RWPE2 (cell line): Measurements from ENCODE around the gene NSDHL.

Experiments
- ATAC-seq: fragments of 200-7000 bp; cut with Tn5 transposase; 3 replicates; pipeline ENCODE4 v1.9.1; 2021; ENCODE audit warnings: low read depth
- DNase-seq: peaks from one replicate; pipeline ENCODE4 v3.0.0-alpha.2; 2020; ENCODE audit warnings: low spot score
- H3K27ac ChIP-seq: fragments of 450-650 bp; 2 replicates; pipeline ENCODE4 v1.5.1; 2017; ENCODE audit warnings: mild to moderate bottlenecking; ENCODE audit not compliant: poor library complexity, severe bottlenecking
- H3K27me3 ChIP-seq: fragments of 250-450 bp; sonication (Bioruptor Pico); 2 replicates; pipeline ENCODE4 v1.5.1; 2021; ENCODE audit warnings: mild to moderate bottlenecking, moderate library complexity; ENCODE audit not compliant: insufficient read depth, poor library complexity, severe bottlenecking
- H3K36me3 ChIP-seq: fragments of 250-450 bp; sonication (Bioruptor Pico); 2 replicates; pipeline ENCODE4 v1.5.1; 2020; ENCODE audit warnings: low read depth, mild to moderate bottlenecking, moderate library complexity
- H3K4me1 ChIP-seq: fragments of 250-450 bp; sonication (Bioruptor Pico); 2 replicates; pipeline ENCODE4 v1.5.1; 2021; ENCODE audit warnings: mild to moderate bottlenecking, moderate library complexity; ENCODE audit not compliant: insufficient read depth, poor library complexity, severe bottlenecking
- H3K4me3 ChIP-seq: fragments of 250-450 bp; sonication (Bioruptor Pico); 2 replicates; pipeline ENCODE4 v1.5.1; 2021; ENCODE audit warnings: mild to moderate bottlenecking, moderate library complexity; ENCODE audit not compliant: severe bottlenecking
- H3K9me3 ChIP-seq: fragments of 250-450 bp; sonication (Bioruptor Pico); 2 replicates; pipeline ENCODE4 v1.5.1; 2021; ENCODE audit warnings: mild to moderate bottlenecking, moderate library complexity; ENCODE audit not compliant: severe bottlenecking
- CTCF ChIP-seq: fragments of 450-650 bp; IDR thresholded peaks from one replicate; pipeline ENCODE4 v1.5.1; 2017; ENCODE audit warnings: mild to moderate bottlenecking, moderate library complexity; ENCODE audit not compliant: poor library complexity, severe bottlenecking

Gene NSDHL

GRCh38 chrX:152842772-152843338 lies 12.0 kb downstream of the NSDHL start:
- Histone ChIP-seq H3K4me1 (no peaks in the 10 kb centered on the region), H3K4me3 (no peak overlapping the region), H3K9me3 (no peaks in the 10 kb centered on the region), H3K27me3 (no peaks in the 10 kb centered on the region), H3K36me3 (peaks cover 5% of the 10 kb centered on the region; the same call in 1 of the 2 replicates), H3K27ac (no peak overlapping the region)
- TF ChIP-seq CTCF: no peak
- no peak for ATAC-seq
- DNase-seq: no peak

GRCh38 chrX:152843852-152844251 lies 13.0 kb downstream of the NSDHL start:
- DNase-seq: no peak
- no peak for TF ChIP-seq CTCF
- H3K9me3 ChIP-seq: no peaks in the 10 kb centered on the region
- no peak overlapping the region for H3K27ac ChIP-seq
- no peak overlapping the region for H3K4me3 ChIP-seq
- H3K36me3 ChIP-seq: peaks cover 5% of the 10 kb centered on the region; the same call in 1 of the 2 replicates
- ATAC-seq: no peak
- no peaks in the 10 kb centered on the region for H3K4me1 ChIP-seq
- H3K27me3 ChIP-seq: no peaks in the 10 kb centered on the region

- no peak overlapping the region for H3K4me3 ChIP-seq
- peaks cover 5% of the 10 kb centered on the region; the same call in 1 of the 2 replicates for H3K36me3 ChIP-seq
- DNase-seq (no peak), ATAC-seq (no peak)
- H3K4me1 ChIP-seq: no peaks in the 10 kb centered on the region
- TF ChIP-seq CTCF: no peak
- no peak overlapping the region for H3K27ac ChIP-seq
- H3K27me3 ChIP-seq: no peaks in the 10 kb centered on the region
- no peaks in the 10 kb centered on the region for H3K9me3 ChIP-seq
Observed at GRCh38 chrX:152844256-152844655, 13.4 kb downstream of the NSDHL start.

DNA sequence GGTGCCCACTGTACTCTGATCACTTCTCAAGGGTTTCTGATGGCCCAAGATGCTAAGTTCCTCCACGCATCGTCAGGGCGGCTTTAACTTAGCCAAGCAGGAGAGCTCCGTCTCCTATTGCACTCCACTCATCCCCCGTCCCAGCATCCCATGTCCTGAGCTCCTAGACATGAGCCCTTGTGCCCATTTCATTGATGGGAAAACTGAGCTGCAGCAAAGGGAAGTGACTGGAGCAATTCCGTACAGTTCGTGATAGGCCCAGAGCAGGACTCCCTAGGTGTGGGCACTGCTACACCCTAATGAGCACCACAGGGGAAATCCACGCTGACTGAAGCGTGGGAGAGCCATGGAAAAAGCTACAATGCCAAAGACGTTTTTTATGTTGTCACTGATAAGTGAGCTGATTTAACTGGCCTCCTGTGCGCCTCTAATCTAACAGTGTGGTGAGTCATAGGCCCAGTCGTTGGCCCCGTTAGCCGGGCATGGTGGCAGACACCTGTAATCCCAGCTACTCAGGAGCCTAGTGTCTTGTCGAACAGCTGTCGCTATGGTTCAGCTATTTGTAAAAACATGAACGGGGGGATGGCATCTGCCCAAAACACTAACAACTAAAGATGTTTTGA lies 14.9 kb downstream of the NSDHL start:
- Histone ChIP-seq H3K27ac (no peak overlapping the region), H3K9me3 (no peaks in the 10 kb centered on the region), H3K4me3 (no peak overlapping the region), H3K27me3 (no peaks in the 10 kb centered on the region), H3K36me3 (peaks cover 5% of the 10 kb centered on the region; the same call in 1 of the 2 replicates), H3K4me1 (no peaks in the 10 kb centered on the region)
- ATAC-seq (no peak), DNase-seq (no peak)
- no peak for TF ChIP-seq CTCF

DNA sequence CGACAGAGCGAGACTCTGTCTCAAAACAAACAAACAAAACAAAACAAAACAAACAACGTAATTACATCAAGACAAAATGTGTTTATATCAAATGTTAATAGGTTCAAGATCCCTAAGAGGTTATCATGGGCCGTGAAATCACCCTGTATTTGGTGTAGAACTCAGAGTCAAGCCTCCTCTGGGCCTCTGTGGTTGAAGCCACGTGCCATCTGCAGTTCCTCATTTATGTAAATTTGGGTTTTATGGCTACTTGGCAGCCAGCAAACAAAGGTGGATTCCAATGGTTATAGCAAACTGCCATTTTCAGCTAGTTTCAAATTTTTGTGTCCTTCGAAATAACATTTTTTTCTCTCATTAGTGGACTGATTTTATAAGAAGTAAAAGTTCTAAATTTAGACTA lies 16.4 kb downstream of the NSDHL start:
- H3K36me3 ChIP-seq: peaks cover 9% of the 10 kb centered on the region
- DNase-seq: no peak
- no peak for TF ChIP-seq CTCF
- no peak overlapping the region for H3K4me3 ChIP-seq
- ATAC-seq: no peak
- H3K9me3 ChIP-seq: no peaks in the 10 kb centered on the region
- H3K4me1 ChIP-seq: no peaks in the 10 kb centered on the region
- no peak overlapping the region for H3K27ac ChIP-seq
- no peaks in the 10 kb centered on the region for H3K27me3 ChIP-seq
